ENCODE results near the gene CAMKK2.
"Not testable (repeated sequence)": the region's sequence is repeated elsewhere in the genome, so short reads cannot be mapped to it uniquely, and the experiment has no call there.

Gene CAMKK2

DNA sequence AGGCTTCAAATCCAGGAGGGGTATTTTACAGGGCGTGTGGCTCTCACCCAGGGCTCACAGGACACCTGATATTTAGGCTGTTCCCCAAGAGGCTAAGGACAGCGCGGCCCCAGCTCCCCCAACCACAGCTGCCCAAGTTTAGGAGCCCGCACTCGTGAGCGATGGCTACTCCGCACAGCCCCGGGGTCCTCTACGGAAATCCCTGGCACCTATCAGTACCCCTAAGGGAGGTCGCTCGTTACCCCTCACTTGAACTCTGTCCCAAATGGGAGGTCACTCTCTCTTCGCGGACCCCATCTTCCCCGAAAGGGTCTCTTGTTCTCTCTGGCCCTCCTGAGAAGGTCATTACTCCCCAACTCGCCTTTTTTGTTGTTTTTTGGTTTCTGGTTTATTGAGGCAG is 87.3 kb downstream of the CAMKK2 start:
- Histone ChIP-seq H3K4me1 (ENCODE audit: control insufficient read depth, insufficient read depth, low read length) (0 out of 2 replicates have a peak, but pooled peaks cover 4% of the 10 kb centered on the region), H3K9ac (ENCODE audit: low read length) (no peak overlapping the region), H3K4me3 (ENCODE audit: low read depth, low read length) (peak overlapping the region; percentile 76; the same call in 1 of the 2 replicates), H3K36me3 (ENCODE audit: control insufficient read depth, insufficient read depth, low read length) (no peaks in the 10 kb centered on the region), H3K27ac (ENCODE audit: low read depth, low read length) (no peak overlapping the region), H3K27me3 (ENCODE audit: control insufficient read depth, insufficient read depth, low read length) (peaks cover 7% of the 10 kb centered on the region), H3K9me3 (ENCODE audit: control insufficient read depth, insufficient read depth, low read depth, low read length) (no peaks in the 10 kb centered on the region)

DNA sequence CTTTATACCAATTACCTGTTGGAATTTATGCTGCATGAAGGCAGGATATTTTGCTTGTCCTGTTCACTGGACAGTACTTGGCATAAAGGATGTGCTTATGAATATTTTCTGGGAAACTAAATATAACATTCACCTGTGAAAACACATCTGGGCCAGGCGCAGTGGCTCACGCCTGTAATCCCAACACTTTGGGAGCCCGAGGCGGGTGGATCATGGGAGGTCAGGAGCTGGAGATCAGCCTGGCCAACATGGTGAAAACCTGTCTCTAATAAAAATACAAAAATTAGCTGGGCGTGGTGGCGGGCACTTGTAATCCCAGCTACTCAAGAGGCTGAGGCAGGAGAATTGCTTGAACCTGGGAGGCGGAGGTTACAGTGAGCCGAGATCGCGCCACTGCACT is 87.9 kb downstream of the CAMKK2 start:
- H3K4me1 ChIP-seq (ENCODE audit: control insufficient read depth, insufficient read depth, low read length); H3K27ac ChIP-seq (ENCODE audit: low read depth, low read length); H3K4me3 ChIP-seq (ENCODE audit: low read depth, low read length); H3K36me3 ChIP-seq (ENCODE audit: control insufficient read depth, insufficient read depth, low read length); H3K9me3 ChIP-seq (ENCODE audit: control insufficient read depth, insufficient read depth, low read depth, low read length); H3K27me3 ChIP-seq (ENCODE audit: control insufficient read depth, insufficient read depth, low read length); H3K9ac ChIP-seq (ENCODE audit: low read length): not testable (repeated sequence)

DNA sequence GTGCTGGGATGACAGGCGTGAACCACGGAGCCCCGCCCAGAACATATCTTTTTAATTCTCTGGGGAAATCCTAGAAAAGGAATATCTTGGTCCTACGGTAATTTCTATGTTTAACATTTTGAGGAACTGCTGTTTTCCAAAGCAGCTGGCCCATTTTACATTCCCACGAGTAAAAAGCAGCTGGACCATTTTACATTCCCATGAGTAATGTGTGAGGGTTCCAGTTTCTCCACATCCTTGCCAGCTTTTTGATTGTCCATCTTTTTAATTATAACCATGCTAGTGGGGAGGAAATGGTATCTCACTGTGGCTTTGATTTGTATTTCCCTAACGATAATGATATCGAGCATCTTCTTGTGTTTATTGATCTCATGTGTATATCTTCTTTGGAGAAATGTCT is 91.0 kb downstream of the CAMKK2 start:
- Histone ChIP-seq H3K9me3 (ENCODE audit: control insufficient read depth, insufficient read depth, low read depth, low read length) (no peaks in the 10 kb centered on the region), H3K27ac (ENCODE audit: low read depth, low read length) (no peak overlapping the region), H3K9ac (ENCODE audit: low read length) (no peak overlapping the region)

DNA sequence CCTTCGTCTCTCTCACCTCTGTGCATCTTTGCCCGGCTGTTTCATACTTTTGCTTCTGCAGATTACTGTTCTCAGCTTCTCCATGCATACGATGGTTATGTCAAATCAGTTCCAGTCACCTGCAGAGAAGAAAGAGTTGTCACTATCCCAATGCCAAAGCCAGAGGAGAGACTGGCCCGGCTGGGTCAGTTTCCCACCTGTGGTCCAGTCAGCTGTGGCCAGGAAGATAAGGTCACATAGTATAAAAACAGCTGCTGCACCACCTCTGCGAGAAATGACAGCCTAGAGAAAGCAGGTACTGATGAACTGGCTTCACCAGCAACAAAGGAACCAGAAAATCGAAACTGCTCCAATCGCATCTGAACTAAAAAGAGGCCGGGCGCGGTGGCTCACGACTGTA is 93.0 kb downstream of the CAMKK2 start:
- Histone ChIP-seq H3K36me3 (ENCODE audit: control insufficient read depth, insufficient read depth, low read length) (no peaks in the 10 kb centered on the region), H3K4me1 (ENCODE audit: control insufficient read depth, insufficient read depth, low read length) (no peaks in the 10 kb centered on the region), H3K9me3 (ENCODE audit: control insufficient read depth, insufficient read depth, low read depth, low read length) (no peaks in the 10 kb centered on the region), H3K9ac (ENCODE audit: low read length) (no peak overlapping the region), H3K4me3 (ENCODE audit: low read depth, low read length) (no peak overlapping the region), H3K27ac (ENCODE audit: low read depth, low read length) (no peak overlapping the region), H3K27me3 (ENCODE audit: control insufficient read depth, insufficient read depth, low read length) (no peaks in the 10 kb centered on the region)

More for the DNA sequence above, 91.0 kb downstream of the CAMKK2 start:
- Histone ChIP-seq H3K36me3 (ENCODE audit: control insufficient read depth, insufficient read depth, low read length) (no peaks in the 10 kb centered on the region), H3K27me3 (ENCODE audit: control insufficient read depth, insufficient read depth, low read length) (peaks cover 7% of the 10 kb centered on the region), H3K4me1 (ENCODE audit: control insufficient read depth, insufficient read depth, low read length) (no peaks in the 10 kb centered on the region), H3K4me3 (ENCODE audit: low read depth, low read length) (no peak overlapping the region)

DNA sequence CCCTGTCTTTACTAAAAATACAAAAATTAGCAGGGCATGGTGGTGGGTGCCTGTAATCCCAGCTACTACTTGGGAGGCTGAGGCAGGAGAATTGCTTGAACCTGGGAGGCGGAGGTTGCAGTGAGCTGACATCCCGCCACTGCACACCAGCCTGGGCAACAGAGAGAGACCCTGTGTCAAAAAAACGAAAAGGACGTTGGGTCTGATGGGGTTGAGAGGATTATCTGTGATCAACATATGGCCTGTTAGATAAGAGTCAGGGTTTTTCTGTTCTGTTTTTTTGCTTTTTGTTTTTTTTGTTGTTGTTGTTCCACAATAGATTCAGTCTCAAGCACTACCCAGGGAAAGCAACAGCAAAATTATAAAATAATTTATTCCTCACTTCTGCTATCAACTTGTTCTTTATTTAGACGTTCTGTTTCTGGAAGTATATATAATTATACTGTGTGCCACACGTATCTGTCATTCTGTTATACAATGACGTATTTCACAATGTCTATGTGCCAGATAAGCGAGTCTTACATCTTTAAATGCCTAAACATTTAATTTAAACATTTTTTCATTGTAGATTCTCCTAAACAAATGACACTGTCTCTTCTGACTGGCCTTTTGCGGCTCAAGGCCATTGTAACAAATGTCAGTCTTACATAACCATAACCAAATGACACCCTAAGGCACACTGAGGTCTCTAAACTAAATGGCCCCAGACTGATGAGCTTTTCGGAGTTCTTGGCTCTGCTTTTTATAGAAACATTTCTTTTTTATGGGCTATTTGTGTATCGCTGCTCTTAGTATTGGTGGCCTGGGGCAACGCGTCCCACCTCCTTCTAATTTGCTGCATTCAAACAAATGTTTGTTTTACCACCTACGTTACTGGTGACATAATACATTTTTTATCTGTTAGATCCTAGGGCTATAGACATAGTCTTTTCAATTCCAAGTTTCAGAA is 93.8 kb downstream of the CAMKK2 start:
- Histone ChIP-seq H3K4me1 (ENCODE audit: control insufficient read depth, insufficient read depth, low read length) (no peaks in the 10 kb centered on the region), H3K36me3 (ENCODE audit: control insufficient read depth, insufficient read depth, low read length) (no peaks in the 10 kb centered on the region), H3K27ac (ENCODE audit: low read depth, low read length) (no peak overlapping the region), H3K9me3 (ENCODE audit: control insufficient read depth, insufficient read depth, low read depth, low read length) (no peaks in the 10 kb centered on the region), H3K27me3 (ENCODE audit: control insufficient read depth, insufficient read depth, low read length) (no peaks in the 10 kb centered on the region), H3K9ac (ENCODE audit: low read length) (no peak overlapping the region), H3K4me3 (ENCODE audit: low read depth, low read length) (no peak overlapping the region)

DNA sequence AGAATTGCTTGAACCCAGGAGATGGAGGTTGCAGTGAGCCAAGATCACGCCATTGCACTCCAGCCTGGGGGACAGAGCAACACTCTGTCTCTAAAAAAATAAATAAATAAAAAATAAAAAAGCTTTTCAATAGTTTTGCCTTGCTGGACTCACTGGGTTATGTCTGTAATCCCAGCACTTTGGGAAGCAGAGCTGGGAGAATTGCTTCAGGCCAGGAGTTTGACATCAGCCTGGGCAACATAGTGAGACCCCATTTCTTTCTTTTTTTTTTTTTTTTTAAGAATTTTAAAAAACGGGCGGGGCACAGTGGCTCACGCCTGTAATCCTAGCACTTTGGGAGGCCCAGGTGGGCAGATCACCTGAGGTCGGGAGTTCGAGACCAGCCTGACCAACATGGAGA is 95.4 kb downstream of the CAMKK2 start:
- not testable (repeated sequence) for H3K9ac ChIP-seq (ENCODE audit: low read length); H3K9me3 ChIP-seq (ENCODE audit: control insufficient read depth, insufficient read depth, low read depth, low read length); H3K36me3 ChIP-seq (ENCODE audit: control insufficient read depth, insufficient read depth, low read length); H3K4me3 ChIP-seq (ENCODE audit: low read depth, low read length); H3K27me3 ChIP-seq (ENCODE audit: control insufficient read depth, insufficient read depth, low read length); H3K4me1 ChIP-seq (ENCODE audit: control insufficient read depth, insufficient read depth, low read length); H3K27ac ChIP-seq (ENCODE audit: low read depth, low read length)

DNA sequence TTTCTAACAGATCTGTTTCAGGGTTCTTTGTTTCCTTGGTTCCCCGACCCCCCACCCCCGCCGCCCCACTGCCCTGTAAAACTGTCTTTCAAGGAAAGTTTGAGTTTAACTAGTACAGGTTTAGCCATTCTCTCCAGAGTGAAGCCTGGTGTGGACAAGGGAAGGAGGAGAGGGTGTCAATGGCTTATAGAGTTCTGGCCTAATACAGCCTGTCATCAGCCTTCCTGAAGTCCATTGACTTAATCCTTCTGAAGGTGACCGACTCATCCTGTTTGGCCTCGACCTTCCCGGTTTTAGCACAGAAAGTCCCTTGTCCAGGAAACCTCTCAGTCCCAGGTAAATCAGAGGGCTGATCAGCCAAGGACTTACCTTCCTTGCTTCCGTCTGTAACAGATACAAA is 97.6 kb downstream of the CAMKK2 start:
- Histone ChIP-seq H3K27me3 (ENCODE audit: control insufficient read depth, insufficient read depth, low read length) (no peaks in the 10 kb centered on the region), H3K4me1 (ENCODE audit: control insufficient read depth, insufficient read depth, low read length) (no peaks in the 10 kb centered on the region), H3K27ac (ENCODE audit: low read depth, low read length) (no peak overlapping the region), H3K9me3 (ENCODE audit: control insufficient read depth, insufficient read depth, low read depth, low read length) (no peaks in the 10 kb centered on the region), H3K36me3 (ENCODE audit: control insufficient read depth, insufficient read depth, low read length) (no peaks in the 10 kb centered on the region), H3K4me3 (ENCODE audit: low read depth, low read length) (no peak overlapping the region), H3K9ac (ENCODE audit: low read length) (no peak overlapping the region)

DNA sequence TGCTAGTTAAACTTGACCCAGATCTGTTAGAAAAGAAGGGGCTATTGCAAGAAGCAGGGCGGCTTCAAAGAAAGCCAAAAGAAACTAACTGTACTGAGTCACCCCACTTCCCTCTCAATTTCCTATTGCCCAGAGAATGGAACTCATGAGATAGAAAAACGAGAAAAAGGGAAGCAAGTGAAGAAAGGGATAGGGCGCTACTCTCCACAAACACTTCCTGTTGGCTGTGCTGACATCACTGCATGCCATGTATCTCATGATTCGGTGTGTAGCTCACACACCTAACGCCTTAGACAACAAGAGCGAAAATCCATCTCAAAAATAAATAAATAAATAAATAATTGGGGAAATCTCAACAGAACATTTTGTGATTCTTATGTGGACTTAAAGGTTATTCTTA is 99.6 kb downstream of the CAMKK2 start:
- H3K9ac ChIP-seq (ENCODE audit: low read length) = no peak overlapping the region
- H3K4me1 ChIP-seq (ENCODE audit: control insufficient read depth, insufficient read depth, low read length) = no peaks in the 10 kb centered on the region
- H3K36me3 ChIP-seq (ENCODE audit: control insufficient read depth, insufficient read depth, low read length) = no peaks in the 10 kb centered on the region
- no peaks in the 10 kb centered on the region for H3K9me3 ChIP-seq (ENCODE audit: control insufficient read depth, insufficient read depth, low read depth, low read length)
- H3K27me3 ChIP-seq (ENCODE audit: control insufficient read depth, insufficient read depth, low read length) = no peaks in the 10 kb centered on the region
- H3K27ac ChIP-seq (ENCODE audit: low read depth, low read length) = no peak overlapping the region
- no peak overlapping the region for H3K4me3 ChIP-seq (ENCODE audit: low read depth, low read length)

DNA sequence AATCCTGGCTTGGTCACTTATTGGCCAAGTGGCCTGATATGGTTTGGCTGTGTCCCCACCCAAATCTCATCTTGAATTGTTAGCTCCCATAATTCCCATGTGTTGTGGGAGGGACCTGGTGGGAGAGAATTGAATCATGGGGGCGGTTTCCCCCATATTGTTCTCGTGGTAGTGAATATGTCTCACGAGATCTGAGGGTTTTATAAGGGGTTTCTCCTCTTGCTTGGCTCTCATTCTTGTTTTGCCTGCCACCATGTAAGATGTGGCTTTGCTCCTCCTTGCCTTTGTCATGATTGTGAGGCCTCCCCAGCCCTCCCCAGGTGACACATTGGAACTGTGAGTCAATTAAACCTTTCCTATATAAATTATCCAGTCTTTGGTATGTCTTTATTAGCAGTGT is 105.4 kb downstream of the CAMKK2 start:
- no peaks in the 10 kb centered on the region for H3K27me3 ChIP-seq (ENCODE audit: control insufficient read depth, insufficient read depth, low read length)
- no peaks in the 10 kb centered on the region for H3K9me3 ChIP-seq (ENCODE audit: control insufficient read depth, insufficient read depth, low read depth, low read length)
- no peak overlapping the region for H3K9ac ChIP-seq (ENCODE audit: low read length)
- no peaks in the 10 kb centered on the region for H3K36me3 ChIP-seq (ENCODE audit: control insufficient read depth, insufficient read depth, low read length)
- no peak overlapping the region for H3K27ac ChIP-seq (ENCODE audit: low read depth, low read length)
- H3K4me3 ChIP-seq (ENCODE audit: low read depth, low read length) = no peak overlapping the region
- no peaks in the 10 kb centered on the region for H3K4me1 ChIP-seq (ENCODE audit: control insufficient read depth, insufficient read depth, low read length)

DNA sequence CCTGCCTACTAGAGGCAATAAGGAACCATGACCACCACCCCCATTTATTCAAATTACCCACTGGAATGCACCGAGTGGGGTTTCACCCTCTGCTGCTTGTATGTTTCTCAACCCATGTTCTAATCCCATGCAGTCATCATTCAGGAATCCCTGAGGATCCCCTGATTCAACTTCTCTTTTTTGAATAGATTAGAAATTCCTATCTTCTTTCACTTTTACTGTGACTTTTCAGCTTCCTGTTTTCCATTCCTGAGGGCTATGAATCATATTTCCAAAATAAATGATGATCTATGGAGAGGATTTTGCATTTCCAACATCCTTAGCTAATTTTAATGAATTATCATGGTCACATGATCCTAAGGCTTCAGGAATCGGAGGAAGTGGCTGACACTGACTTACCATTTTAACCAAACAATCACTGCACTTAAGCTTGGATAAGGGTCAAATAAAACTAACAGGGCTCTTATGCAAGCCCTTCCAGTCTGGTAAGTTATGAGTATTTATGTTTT is 105.9 kb downstream of the CAMKK2 start:
- Histone ChIP-seq H3K4me1 (ENCODE audit: control insufficient read depth, insufficient read depth, low read length) (no peaks in the 10 kb centered on the region), H3K27ac (ENCODE audit: low read depth, low read length) (no peak overlapping the region), H3K27me3 (ENCODE audit: control insufficient read depth, insufficient read depth, low read length) (no peaks in the 10 kb centered on the region), H3K9me3 (ENCODE audit: control insufficient read depth, insufficient read depth, low read depth, low read length) (no peaks in the 10 kb centered on the region), H3K9ac (ENCODE audit: low read length) (no peak overlapping the region), H3K4me3 (ENCODE audit: low read depth, low read length) (no peak overlapping the region), H3K36me3 (ENCODE audit: control insufficient read depth, insufficient read depth, low read length) (no peaks in the 10 kb centered on the region)

DNA sequence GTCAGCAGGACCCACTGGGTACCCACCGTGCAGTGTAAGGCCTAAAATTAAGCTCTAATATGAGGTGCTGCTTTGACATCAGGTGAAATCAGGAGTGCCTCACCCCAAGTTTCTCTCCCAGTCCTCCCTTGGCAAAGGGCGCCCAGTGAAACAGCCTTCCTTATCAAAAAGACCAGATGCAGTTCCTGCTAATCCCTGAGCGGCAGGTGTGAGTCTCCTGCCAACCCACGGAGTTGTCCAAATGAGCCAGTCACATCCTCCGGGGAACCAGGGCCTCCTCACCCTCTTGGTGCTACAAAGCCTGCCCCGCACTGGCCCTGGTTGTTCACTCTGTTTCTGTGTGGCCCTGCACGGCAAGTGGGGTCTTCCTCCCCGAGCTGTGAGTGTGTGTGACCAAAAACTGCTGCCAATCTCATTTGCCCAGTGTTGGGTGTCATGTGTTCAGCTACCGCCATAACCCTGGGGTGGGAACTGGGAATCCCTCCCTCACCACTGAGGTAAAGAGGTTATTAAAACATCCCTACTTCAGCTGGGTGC is 106.8 kb downstream of the CAMKK2 start:
- Histone ChIP-seq H3K4me3 (ENCODE audit: low read depth, low read length) (no peak overlapping the region), H3K4me1 (ENCODE audit: control insufficient read depth, insufficient read depth, low read length) (0 out of 2 replicates have a peak, but pooled peaks cover under 1% of the 10 kb centered on the region), H3K9me3 (ENCODE audit: control insufficient read depth, insufficient read depth, low read depth, low read length) (no peaks in the 10 kb centered on the region), H3K36me3 (ENCODE audit: control insufficient read depth, insufficient read depth, low read length) (no peaks in the 10 kb centered on the region), H3K27ac (ENCODE audit: low read depth, low read length) (no peak overlapping the region), H3K9ac (ENCODE audit: low read length) (no peak overlapping the region), H3K27me3 (ENCODE audit: control insufficient read depth, insufficient read depth, low read length) (no peaks in the 10 kb centered on the region)
